ENCODE results near the gene CADPS2.

Gene CADPS2

GRCh38 chr7:122549578-122549977 is 336.7 kb downstream of the CADPS2 start:
- Histone ChIP-seq H3K4me3 (ENCODE audit: low read length) (no peak overlapping the region), H2AFZ (ENCODE audit: low read length) (no peak overlapping the region), H3K9ac (ENCODE audit: low read length) (no peak overlapping the region), H3K79me2 (ENCODE audit: low read length) (no peaks in the 10 kb centered on the region), H3K4me2 (ENCODE audit: low read depth, low read length) (no peak overlapping the region), H3F3A (ENCODE audit: insufficient read depth, low read length) (peaks cover 7% of the 10 kb centered on the region; the same call in 1 of the 2 replicates), H3K4me1 (ENCODE audit: low read length) (peaks cover 10% of the 10 kb centered on the region), H3K27me3 (replicated peaks; ENCODE audit: insufficient read depth, low read length) (no peaks in the 10 kb centered on the region), H3K27ac (ENCODE audit: low read length) (no peak overlapping the region), H3K9me3 (replicated peaks; ENCODE audit: insufficient read depth, low read length) (no peaks in the 10 kb centered on the region), H3K9me2 (replicated peaks; ENCODE audit: insufficient read depth, low read length) (no peaks in the 10 kb centered on the region), H4K20me1 (ENCODE audit: insufficient read depth, low read length) (no peaks in the 10 kb centered on the region), H3K36me3 (replicated peaks; ENCODE audit: insufficient read depth, low read length) (no peaks in the 10 kb centered on the region)
- no peak for DNase-seq
- no peak for TF ChIP-seq EZH2 (optimal IDR thresholded peaks at IDR 0.05; ENCODE audit: low read depth, low read length)

- Histone ChIP-seq H3K79me2 (ENCODE audit: low read length) (no peaks in the 10 kb centered on the region), H3K4me3 (ENCODE audit: low read length) (no peak overlapping the region), H4K20me1 (ENCODE audit: insufficient read depth, low read length) (no peaks in the 10 kb centered on the region), H3K27ac (ENCODE audit: low read length) (no peak overlapping the region), H3K9me2 (replicated peaks; ENCODE audit: insufficient read depth, low read length) (no peaks in the 10 kb centered on the region), H3K4me1 (ENCODE audit: low read length) (peaks cover 18% of the 10 kb centered on the region), H2AFZ (ENCODE audit: low read length) (no peak overlapping the region), H3K27me3 (replicated peaks; ENCODE audit: insufficient read depth, low read length) (no peaks in the 10 kb centered on the region), H3K9me3 (replicated peaks; ENCODE audit: insufficient read depth, low read length) (no peaks in the 10 kb centered on the region), H3K36me3 (replicated peaks; ENCODE audit: insufficient read depth, low read length) (no peaks in the 10 kb centered on the region), H3F3A (ENCODE audit: insufficient read depth, low read length) (peaks cover 11% of the 10 kb centered on the region; the same call in 1 of the 2 replicates), H3K4me2 (ENCODE audit: low read depth, low read length) (no peak overlapping the region), H3K9ac (ENCODE audit: low read length) (no peak overlapping the region)
- no peak for DNase-seq
- no peak for TF ChIP-seq EZH2 (optimal IDR thresholded peaks at IDR 0.05; ENCODE audit: low read depth, low read length)
- no peak for TF ChIP-seq EZH2phosphoT487 (IDR thresholded peaks at IDR 0.05; ENCODE audit: low read length)
- TF ChIP-seq CTCF (IDR thresholded peaks at IDR 0.05; ENCODE audit: low read length) = no peak
These were observed 339.8 kb downstream of the CADPS2 start for GRCh38 chr7:122546496-122546895.

DNA sequence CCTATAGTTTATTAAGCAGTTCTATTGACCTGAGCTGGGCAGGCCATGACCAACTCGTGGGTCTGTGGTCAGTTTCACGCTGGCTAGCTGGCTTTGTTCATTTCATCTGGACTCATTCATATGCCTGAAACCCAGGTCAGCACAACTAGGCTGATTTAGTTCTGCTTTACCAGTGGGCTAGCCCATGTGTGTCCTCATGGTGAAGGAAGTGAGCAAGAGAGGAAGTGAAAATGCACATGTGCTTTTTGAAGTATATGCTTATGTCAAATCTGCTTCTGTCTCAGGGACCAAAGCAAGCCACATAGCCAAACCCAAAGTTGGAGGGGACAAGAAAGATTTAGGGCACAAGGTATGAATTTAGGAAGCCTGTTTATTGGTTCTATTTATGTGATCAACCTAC is 341.8 kb downstream of the CADPS2 start:
- H3K4me2 ChIP-seq (ENCODE audit: low read depth, low read length) = peak overlapping the region; percentile 16
- DNase-seq = peak; percentile 73

More for the DNA sequence above, 341.8 kb downstream of the CADPS2 start:
- no peaks in the 10 kb centered on the region for H3K79me2 ChIP-seq (ENCODE audit: low read length)
- H4K20me1 ChIP-seq (ENCODE audit: insufficient read depth, low read length) = no peaks in the 10 kb centered on the region
- no peak overlapping the region; the same call in 1 of the 2 replicates for H2AFZ ChIP-seq (ENCODE audit: low read length)
- H3K36me3 ChIP-seq (replicated peaks; ENCODE audit: insufficient read depth, low read length) = no peaks in the 10 kb centered on the region
- no peaks in the 10 kb centered on the region for H3K9me2 ChIP-seq (replicated peaks; ENCODE audit: insufficient read depth, low read length)
- H3F3A ChIP-seq (ENCODE audit: insufficient read depth, low read length) = peaks cover 11% of the 10 kb centered on the region; the same call in 1 of the 2 replicates
- no peak for TF ChIP-seq CTCF (IDR thresholded peaks at IDR 0.05; ENCODE audit: low read length)
- no peak for TF ChIP-seq EZH2 (optimal IDR thresholded peaks at IDR 0.05; ENCODE audit: low read depth, low read length)
- TF ChIP-seq EZH2phosphoT487 (IDR thresholded peaks at IDR 0.05; ENCODE audit: low read length) = no peak
- H3K4me3 ChIP-seq (ENCODE audit: low read length) = no peak overlapping the region
- peak overlapping the region; percentile 53; the same call in 1 of the 2 replicates for H3K27ac ChIP-seq (ENCODE audit: low read length)
- no peaks in the 10 kb centered on the region for H3K27me3 ChIP-seq (replicated peaks; ENCODE audit: insufficient read depth, low read length)
- H3K4me1 ChIP-seq (ENCODE audit: low read length) = peaks cover 18% of the 10 kb centered on the region
- no peak overlapping the region for H3K9ac ChIP-seq (ENCODE audit: low read length)
- no peaks in the 10 kb centered on the region for H3K9me3 ChIP-seq (replicated peaks; ENCODE audit: insufficient read depth, low read length)

Measured in MM.1S (cell line).